Measurements from ENCODE around the gene NISCH.

NISCH gene

DNA sequence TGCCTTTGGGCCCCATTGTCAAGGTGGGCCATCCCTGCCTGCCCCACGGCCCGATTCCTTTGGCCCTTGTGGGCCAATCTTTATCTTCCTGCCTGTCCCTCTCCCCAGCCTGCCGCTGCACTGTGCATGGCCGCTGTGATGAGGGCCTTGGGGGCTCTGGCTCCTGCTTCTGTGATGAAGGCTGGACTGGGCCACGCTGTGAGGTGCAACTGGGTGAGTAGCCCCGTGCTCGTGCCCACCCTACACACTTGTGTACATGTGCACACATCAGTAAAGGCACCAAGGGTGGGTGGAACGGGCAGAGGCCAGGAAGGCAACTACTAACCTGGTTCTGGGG lies 66.1 kb downstream of the NISCH start (continued):
- no peak for TF ChIP-seq ZNF70 (CRISPR knock-in tag; IDR thresholded peaks at IDR 0.05)

DNA sequence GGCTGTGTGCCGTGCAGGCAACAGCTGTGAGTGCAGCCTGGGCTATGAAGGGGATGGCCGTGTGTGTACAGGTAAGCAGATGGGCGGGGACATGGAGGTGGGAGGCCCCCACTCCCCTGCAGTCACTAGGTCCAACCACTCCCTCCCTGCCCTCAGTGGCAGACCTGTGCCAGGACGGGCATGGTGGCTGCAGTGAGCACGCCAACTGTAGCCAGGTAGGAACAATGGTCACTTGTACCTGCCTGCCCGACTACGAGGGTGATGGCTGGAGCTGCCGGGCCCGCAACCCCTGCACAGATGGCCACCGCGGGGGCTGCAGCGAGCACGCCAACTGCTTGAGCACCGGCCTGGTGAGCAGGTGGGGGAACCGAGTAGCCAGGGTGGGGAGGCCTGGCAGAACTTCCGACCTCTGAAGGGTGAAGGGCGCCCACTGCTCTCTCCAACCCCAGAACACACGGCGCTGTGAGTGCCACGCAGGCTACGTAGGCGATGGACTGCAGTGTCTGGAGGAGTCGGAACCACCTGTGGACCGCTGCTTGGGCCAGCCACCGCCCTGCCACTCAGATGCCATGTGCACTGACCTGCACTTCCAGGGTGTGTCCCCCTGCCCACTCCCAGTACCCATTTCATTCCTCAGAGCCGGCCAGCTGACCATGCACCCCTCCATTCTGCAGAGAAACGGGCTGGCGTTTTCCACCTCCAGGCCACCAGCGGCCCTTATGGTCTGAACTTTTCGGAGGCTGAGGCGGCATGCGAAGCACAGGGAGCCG lies 66.7 kb downstream of the NISCH start:
- ATAC-seq: no peak
- no peak for TF ChIP-seq ISL1 (CRISPR knock-in tag; IDR thresholded peaks at IDR 0.05)

DNA sequence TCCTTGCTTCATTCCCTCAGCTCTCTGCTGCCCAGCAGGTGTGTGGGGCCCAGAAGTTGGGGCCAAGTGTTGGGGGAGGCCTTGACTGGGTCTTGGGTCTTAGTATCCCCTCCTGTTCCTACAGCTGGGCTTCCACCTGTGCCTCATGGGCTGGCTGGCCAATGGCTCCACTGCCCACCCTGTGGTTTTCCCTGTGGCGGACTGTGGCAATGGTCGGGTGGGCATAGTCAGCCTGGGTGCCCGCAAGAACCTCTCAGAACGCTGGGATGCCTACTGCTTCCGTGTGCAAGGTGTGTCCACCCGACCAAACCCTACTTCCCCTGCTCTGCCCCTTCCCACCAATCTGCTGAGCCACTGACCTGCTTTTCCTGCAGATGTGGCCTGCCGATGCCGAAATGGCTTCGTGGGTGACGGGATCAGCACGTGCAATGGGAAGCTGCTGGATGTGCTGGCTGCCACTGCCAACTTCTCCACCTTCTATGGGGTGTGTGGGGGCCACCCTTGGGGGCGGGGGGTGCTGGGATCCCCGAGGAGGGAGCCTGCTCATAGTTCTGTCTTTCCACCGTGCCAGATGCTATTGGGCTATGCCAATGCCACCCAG lies 67.3 kb downstream of the NISCH start:
- no peak; the same call in 2 of the 3 replicates for ATAC-seq
- TF ChIP-seq ZFP30 (CRISPR knock-in tag; IDR thresholded peaks at IDR 0.05): no peak
- TF ChIP-seq, protein P1, sequence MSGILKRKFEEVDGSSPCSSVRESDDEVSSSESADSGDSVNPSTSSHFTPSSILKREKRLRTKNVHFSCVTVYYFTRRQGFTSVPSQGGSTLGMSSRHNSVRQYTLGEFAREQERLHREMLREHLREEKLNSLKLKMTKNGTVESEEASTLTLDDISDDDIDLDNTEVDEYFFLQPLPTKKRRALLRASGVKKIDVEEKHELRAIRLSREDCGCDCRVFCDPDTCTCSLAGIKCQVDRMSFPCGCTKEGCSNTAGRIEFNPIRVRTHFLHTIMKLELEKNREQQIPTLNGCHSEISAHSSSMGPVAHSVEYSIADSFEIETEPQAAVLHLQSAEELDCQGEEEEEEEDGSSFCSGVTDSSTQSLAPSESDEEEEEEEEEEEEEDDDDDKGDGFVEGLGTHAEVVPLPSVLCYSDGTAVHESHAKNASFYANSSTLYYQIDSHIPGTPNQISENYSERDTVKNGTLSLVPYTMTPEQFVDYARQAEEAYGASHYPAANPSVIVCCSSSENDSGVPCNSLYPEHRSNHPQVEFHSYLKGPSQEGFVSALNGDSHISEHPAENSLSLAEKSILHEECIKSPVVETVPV (CRISPR knock-in tag; IDR thresholded peaks at IDR 0.05): no peak
- no peak for TF ChIP-seq ARNTL (CRISPR knock-in tag; IDR thresholded peaks at IDR 0.05; ENCODE audit: borderline replicate concordance, low read depth)
- TF ChIP-seq, protein P2, sequence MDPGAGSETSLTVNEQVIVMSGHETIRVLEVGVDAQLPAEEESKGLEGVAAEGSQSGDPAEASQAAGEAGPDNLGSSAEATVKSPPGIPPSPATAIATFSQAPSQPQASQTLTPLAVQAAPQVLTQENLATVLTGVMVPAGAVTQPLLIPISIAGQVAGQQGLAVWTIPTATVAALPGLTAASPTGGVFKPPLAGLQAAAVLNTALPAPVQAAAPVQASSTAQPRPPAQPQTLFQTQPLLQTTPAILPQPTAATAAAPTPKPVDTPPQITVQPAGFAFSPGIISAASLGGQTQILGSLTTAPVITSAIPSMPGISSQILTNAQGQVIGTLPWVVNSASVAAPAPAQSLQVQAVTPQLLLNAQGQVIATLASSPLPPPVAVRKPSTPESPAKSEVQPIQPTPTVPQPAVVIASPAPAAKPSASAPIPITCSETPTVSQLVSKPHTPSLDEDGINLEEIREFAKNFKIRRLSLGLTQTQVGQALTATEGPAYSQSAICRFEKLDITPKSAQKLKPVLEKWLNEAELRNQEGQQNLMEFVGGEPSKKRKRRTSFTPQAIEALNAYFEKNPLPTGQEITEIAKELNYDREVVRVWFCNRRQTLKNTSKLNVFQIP (CRISPR knock-in tag; IDR thresholded peaks at IDR 0.05; ENCODE audit: borderline replicate concordance, low read depth): no peak

DNA sequence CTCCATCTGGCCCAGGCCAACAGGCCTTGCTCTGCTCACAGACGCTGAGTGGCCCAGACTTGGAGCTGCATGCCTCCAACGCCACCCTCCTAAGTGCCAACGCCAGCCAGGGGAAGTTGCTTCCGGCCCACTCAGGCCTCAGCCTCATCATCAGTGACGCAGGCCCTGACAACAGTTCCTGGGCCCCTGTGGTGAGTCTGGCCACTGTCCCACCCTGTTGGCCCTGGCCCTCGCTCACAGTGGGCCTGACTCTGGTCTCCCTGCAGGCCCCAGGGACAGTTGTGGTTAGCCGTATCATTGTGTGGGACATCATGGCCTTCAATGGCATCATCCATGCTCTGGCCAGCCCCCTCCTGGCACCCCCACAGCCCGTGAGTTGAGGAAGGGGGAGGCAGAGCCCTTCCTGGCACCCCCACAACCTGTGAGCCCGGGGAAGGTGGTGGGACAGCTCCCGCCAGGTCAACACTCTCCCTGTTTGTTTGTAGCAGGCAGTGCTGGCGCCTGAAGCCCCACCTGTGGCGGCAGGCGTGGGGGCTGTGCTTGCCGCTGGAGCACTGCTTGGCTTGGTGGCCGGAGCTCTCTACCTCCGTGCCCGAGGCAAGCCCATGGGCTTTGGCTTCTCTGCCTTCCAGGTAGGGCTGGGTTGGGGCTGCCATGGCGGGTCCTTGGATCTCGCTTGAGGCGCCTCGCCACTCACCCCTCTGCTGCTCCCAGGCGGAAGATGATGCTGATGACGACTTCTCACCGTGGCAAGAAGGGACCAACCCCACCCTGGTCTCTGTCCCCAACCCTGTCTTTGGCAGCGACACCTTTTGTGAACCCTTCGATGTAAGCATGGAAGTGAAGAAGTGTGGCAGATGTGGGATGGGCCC lies 68.2 kb downstream of the NISCH start:
- ATAC-seq: no peak; the same call in 2 of the 3 replicates

DNA sequence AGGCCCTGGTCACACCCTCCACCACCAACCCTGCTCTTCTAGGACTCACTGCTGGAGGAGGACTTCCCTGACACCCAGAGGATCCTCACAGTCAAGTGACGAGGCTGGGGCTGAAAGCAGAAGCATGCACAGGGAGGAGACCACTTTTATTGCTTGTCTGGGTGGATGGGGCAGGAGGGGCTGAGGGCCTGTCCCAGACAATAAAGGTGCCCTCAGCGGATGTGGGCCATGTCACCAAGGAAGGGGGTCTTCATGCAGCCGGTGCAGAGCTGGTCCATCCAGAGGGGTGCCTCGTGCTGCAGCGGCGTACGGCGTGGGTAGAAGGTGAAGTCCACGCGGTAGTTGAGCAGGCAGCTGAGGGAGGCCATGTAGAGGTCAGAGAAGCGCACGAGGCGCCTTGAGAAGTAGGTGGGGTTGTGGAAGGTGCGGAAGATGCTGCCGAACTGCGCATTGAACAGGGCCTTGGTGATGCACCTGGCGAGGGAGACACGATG lies 68.9 kb downstream of the NISCH start:
- ATAC-seq: no peak
- TF ChIP-seq ZFP3 (CRISPR knock-in tag; IDR thresholded peaks at IDR 0.05) (no peak), ISL1 (CRISPR knock-in tag; IDR thresholded peaks at IDR 0.05) (no peak), ARNTL (CRISPR knock-in tag; IDR thresholded peaks at IDR 0.05; ENCODE audit: borderline replicate concordance, low read depth) (no peak), ESRRG (CRISPR knock-in tag; IDR thresholded peaks at IDR 0.05) (no peak), TCF4 (CRISPR knock-in tag; IDR thresholded peaks at IDR 0.05; ENCODE audit: borderline replicate concordance) (no peak), ZNF8 (CRISPR knock-in tag; IDR thresholded peaks at IDR 0.05) (no peak), OSR1 (CRISPR knock-in tag; IDR thresholded peaks at IDR 0.05) (no peak), ZNF565 (CRISPR knock-in tag; conservative IDR thresholded peaks at IDR 0.05; ENCODE audit: low read depth) (no peak), ZFP30 (CRISPR knock-in tag; IDR thresholded peaks at IDR 0.05) (no peak), SNAI2 (CRISPR knock-in tag; IDR thresholded peaks at IDR 0.05) (no peak), ZC3H10 (CRISPR knock-in tag; IDR thresholded peaks at IDR 0.05) (no peak), GLIS3 (CRISPR knock-in tag; IDR thresholded peaks at IDR 0.05) (no peak), RARB (CRISPR knock-in tag; IDR thresholded peaks at IDR 0.05) (no peak), TOX (CRISPR knock-in tag; IDR thresholded peaks at IDR 0.05; ENCODE audit: borderline replicate concordance) (no peak), CSDC2 (CRISPR knock-in tag; IDR thresholded peaks at IDR 0.05) (no peak)
- TF ChIP-seq, protein P1 (CRISPR knock-in tag; IDR thresholded peaks at IDR 0.05): no peak
- TF ChIP-seq, protein P3, sequence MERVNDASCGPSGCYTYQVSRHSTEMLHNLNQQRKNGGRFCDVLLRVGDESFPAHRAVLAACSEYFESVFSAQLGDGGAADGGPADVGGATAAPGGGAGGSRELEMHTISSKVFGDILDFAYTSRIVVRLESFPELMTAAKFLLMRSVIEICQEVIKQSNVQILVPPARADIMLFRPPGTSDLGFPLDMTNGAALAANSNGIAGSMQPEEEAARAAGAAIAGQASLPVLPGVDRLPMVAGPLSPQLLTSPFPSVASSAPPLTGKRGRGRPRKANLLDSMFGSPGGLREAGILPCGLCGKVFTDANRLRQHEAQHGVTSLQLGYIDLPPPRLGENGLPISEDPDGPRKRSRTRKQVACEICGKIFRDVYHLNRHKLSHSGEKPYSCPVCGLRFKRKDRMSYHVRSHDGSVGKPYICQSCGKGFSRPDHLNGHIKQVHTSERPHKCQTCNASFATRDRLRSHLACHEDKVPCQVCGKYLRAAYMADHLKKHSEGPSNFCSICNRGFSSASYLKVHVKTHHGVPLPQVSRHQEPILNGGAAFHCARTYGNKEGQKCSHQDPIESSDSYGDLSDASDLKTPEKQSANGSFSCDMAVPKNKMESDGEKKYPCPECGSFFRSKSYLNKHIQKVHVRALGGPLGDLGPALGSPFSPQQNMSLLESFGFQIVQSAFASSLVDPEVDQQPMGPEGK (CRISPR knock-in tag; IDR thresholded peaks at IDR 0.05; ENCODE audit: borderline replicate concordance): no peak
- TF ChIP-seq, protein P2 (CRISPR knock-in tag; IDR thresholded peaks at IDR 0.05; ENCODE audit: borderline replicate concordance, low read depth): no peak

More for the DNA sequence above, 68.2 kb downstream of the NISCH start:
- TF ChIP-seq ZFP30 (CRISPR knock-in tag; IDR thresholded peaks at IDR 0.05): no peak
- no peak for TF ChIP-seq CSDC2 (CRISPR knock-in tag; IDR thresholded peaks at IDR 0.05)

Data from SK-N-SH treated with all-trans-retinoic acid at 6 μM for 48 hours (cell line).